Fibroblast of lung (primary cell): ENCODE data around the gene ING5.

Experiments
- EZH2 ChIP-seq: IDR thresholded peaks from 2 replicates; pipeline ENCODE4 v1.5.1; 2012; ENCODE audit warnings: low read length, control low read depth, mild to moderate bottlenecking; ENCODE audit errors: missing control alignments
- TF ChIP-seq, protein P1 (sequence below), 2 donors: IDR thresholded peaks in 1 of 2; conservative IDR thresholded peaks in 1 of 2; 1 replicate in 1 of 2; 2 replicates in 1 of 2; pipeline ENCODE4 v1.5.1; 2011 to 2012; ENCODE audit warnings: low read length in 2 of 2, control low read depth in 1 of 2, inconsistent platforms in 1 of 2, low read depth in 1 of 2, mild to moderate bottlenecking in 1 of 2

DNA sequence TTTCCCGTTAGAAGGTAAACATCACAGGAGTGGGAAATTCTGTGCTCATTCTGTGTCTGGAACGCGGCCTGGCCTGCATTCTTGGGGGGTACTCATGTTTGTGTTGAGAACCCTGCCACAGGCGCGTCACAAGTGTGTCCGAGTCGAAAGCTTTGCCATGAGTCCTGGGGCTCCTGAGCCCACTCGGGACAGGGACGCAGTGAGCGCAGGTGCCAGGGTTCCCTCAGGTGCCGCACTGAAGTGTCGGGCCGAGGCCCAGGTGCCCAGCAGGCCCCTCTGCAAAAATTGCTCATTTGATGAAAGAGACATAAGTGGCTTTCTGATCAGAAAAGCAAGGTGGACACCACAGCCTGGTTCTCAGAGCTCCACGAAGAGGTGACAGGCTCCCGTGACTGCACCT is 37.3 kb downstream of the ING5 start:
- TF ChIP-seq, protein P1, sequence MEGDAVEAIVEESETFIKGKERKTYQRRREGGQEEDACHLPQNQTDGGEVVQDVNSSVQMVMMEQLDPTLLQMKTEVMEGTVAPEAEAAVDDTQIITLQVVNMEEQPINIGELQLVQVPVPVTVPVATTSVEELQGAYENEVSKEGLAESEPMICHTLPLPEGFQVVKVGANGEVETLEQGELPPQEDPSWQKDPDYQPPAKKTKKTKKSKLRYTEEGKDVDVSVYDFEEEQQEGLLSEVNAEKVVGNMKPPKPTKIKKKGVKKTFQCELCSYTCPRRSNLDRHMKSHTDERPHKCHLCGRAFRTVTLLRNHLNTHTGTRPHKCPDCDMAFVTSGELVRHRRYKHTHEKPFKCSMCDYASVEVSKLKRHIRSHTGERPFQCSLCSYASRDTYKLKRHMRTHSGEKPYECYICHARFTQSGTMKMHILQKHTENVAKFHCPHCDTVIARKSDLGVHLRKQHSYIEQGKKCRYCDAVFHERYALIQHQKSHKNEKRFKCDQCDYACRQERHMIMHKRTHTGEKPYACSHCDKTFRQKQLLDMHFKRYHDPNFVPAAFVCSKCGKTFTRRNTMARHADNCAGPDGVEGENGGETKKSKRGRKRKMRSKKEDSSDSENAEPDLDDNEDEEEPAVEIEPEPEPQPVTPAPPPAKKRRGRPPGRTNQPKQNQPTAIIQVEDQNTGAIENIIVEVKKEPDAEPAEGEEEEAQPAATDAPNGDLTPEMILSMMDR (conservative IDR thresholded peaks at IDR 0.05 in 1 of 2, IDR thresholded peaks at IDR 0.05 in 1 of 2; ENCODE audit: low read depth in 1 of 2, low read length in 2 of 2): no peak
- TF ChIP-seq EZH2: no peak
